ENCODE measurements around the gene TIMP3.

TIMP3 gene

GRCh38 chr22:32858121-32858703 lies 56.7 kb downstream of the TIMP3 start:
- DNase-seq (ENCODE audit: low spot score): no peak
- TF ChIP-seq, protein P1, sequence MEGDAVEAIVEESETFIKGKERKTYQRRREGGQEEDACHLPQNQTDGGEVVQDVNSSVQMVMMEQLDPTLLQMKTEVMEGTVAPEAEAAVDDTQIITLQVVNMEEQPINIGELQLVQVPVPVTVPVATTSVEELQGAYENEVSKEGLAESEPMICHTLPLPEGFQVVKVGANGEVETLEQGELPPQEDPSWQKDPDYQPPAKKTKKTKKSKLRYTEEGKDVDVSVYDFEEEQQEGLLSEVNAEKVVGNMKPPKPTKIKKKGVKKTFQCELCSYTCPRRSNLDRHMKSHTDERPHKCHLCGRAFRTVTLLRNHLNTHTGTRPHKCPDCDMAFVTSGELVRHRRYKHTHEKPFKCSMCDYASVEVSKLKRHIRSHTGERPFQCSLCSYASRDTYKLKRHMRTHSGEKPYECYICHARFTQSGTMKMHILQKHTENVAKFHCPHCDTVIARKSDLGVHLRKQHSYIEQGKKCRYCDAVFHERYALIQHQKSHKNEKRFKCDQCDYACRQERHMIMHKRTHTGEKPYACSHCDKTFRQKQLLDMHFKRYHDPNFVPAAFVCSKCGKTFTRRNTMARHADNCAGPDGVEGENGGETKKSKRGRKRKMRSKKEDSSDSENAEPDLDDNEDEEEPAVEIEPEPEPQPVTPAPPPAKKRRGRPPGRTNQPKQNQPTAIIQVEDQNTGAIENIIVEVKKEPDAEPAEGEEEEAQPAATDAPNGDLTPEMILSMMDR (IDR thresholded peaks at IDR 0.05; ENCODE audit: extremely low read depth, missing control alignments): no peak

GRCh38 chr22:32858957-32859356 lies 57.5 kb downstream of the TIMP3 start:
- no peak for DNase-seq (ENCODE audit: low spot score)

DNA sequence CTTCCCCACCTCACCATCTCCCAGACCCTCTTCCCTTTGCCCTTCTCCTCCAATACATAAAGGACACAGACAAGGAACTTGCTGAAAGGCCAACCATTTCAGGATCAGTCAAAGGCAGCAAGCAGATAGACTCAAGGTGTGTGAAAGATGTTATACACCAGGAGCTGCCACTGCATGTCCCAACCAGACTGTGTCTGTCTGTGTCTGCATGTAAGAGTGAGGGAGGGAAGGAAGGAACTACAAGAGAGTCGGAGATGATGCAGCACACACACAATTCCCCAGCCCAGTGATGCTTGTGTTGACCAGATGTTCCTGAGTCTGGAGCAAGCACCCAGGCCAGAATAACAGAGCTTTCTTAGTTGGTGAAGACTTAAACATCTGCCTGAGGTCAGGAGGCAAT lies 58.2 kb downstream of the TIMP3 start:
- TF ChIP-seq, protein P1 (IDR thresholded peaks at IDR 0.05; ENCODE audit: extremely low read depth, missing control alignments): no peak
- no peak for DNase-seq (ENCODE audit: low spot score)

More at GRCh38 chr22:32858957-32859356, 57.5 kb downstream of the TIMP3 start:
- TF ChIP-seq, protein P1 (IDR thresholded peaks at IDR 0.05; ENCODE audit: extremely low read depth, missing control alignments): no peak

DNA sequence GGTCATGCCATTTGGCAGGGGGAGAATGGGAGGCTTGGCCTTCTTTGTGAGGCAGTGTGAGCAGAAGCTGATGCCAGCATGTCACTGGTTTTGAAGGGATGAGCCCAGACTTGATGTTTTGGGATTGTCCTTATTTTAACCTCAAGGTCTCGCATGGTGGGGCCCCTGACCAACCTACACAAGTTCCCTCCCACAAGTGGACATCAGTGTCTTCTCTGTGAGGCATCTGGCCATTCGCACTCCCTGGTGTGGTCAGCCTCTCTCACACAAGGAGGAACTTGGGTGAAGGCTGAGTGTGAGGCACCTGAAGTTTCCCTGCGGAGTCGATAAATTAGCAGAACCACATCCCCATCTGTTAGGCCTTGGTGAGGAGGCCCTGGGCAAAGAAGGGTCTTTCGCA lies 59.8 kb downstream of the TIMP3 start:
- TF ChIP-seq, protein P1 (IDR thresholded peaks at IDR 0.05; ENCODE audit: extremely low read depth, missing control alignments): no peak
- DNase-seq (ENCODE audit: low spot score): no peak

GRCh38 chr22:32862083-32862482 lies 60.6 kb downstream of the TIMP3 start:
- TF ChIP-seq, protein P1 (IDR thresholded peaks at IDR 0.05; ENCODE audit: extremely low read depth, missing control alignments): no peak
- no peak for DNase-seq (ENCODE audit: low spot score)

- no peak for DNase-seq (ENCODE audit: low spot score)
- TF ChIP-seq, protein P1 (IDR thresholded peaks at IDR 0.05; ENCODE audit: extremely low read depth, missing control alignments): no peak
These were observed 61.6 kb downstream of the TIMP3 start for GRCh38 chr22:32862936-32863661.

DNA sequence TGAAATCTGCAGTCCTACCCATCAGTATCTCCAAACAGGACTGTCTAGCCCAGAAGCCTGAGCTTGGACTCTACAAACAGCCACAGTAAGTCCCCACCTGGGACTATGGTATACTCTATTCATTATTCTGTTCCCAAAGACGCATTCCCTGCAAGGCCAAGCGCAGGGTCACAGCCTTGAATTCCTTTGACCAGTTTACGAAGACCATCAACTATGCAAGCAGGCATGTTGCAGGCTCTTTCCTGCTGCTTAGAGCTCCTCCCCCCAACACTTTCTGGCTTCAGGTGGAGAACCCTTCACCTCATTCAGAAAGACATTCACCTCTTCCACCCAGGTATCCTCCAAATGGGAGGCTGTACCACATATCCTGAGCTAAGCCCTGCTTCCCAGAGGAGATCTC lies 62.5 kb downstream of the TIMP3 start:
- no peak for DNase-seq (ENCODE audit: low spot score)
- TF ChIP-seq, protein P1 (IDR thresholded peaks at IDR 0.05; ENCODE audit: extremely low read depth, missing control alignments): no peak

Data from GM20000 (cell line).